GM23338 (cell line): ENCODE measurements around the gene PARD3.

Experiments used
- CTCF ChIP-seq, 2 experiments: fragments of 200-600 bp in 1 of 2; sonication (generic) in 1 of 2; conservative IDR thresholded peaks; 2 replicates each; pipeline versions ENCODE4 v1.5.1 to v1.6.1; 2016 to 2017; ENCODE audit warnings: antibody characterized with exemption in 2 of 2, low read depth in 2 of 2, mild to moderate bottlenecking in 2 of 2, moderate library complexity in 1 of 2
- EZH2 ChIP-seq: fragments of 200-600 bp; sonication (generic); IDR thresholded peaks from one replicate; pipeline ENCODE4 v1.8.0; 2017; ENCODE audit warnings: antibody characterized with exemption, mild to moderate bottlenecking, low read depth; ENCODE audit not compliant: unreplicated experiment
- POLR2AphosphoS5 ChIP-seq: IDR thresholded peaks from 2 replicates; pipeline ENCODE4 v1.6.1; 2016; ENCODE audit warnings: antibody characterized with exemption, low read depth
- REST ChIP-seq: IDR thresholded peaks from one replicate; pipeline ENCODE4 v1.6.1; 2018; ENCODE audit warnings: antibody characterized with exemption; ENCODE audit not compliant: unreplicated experiment

- TF ChIP-seq CTCF (conservative IDR thresholded peaks at IDR 0.05; ENCODE audit: low read depth in 2 of 2) (no peak), EZH2 (no peak), REST (no peak), POLR2AphosphoS5 (no peak)
These were observed 642.1 kb downstream of the PARD3 start for GRCh38 chr10:34172936-34173533.
